ENCODE measurements around the gene IFT22. TPM values are rescaled to one million over a fixed set of nuclear protein-coding genes. Genes with fewer than 3 reads are reported as not detected.

The IFT22 gene
- total RNA-seq, 1 experiment from 2014 or later: 21.3 TPM

GRCh38 chr7:101363734-101364374, 42.2 kb upstream of the IFT22 start:
- no peak overlapping the region for H3K27ac ChIP-seq (ENCODE audit: insufficient read length, low read depth, low read length)

More at GRCh38 chr7:101363734-101364374, 42.2 kb upstream of the IFT22 start:
- Histone ChIP-seq H3K79me2 (ENCODE audit: insufficient read depth, low read length) (peaks cover 7% of the 10 kb centered on the region; the same call in 1 of the 2 replicates), H4K8ac (replicated peaks; ENCODE audit: insufficient read length, low read depth, low read length) (no peak overlapping the region), H2BK5ac (ENCODE audit: insufficient read length, low read length) (no peak overlapping the region), H3K9ac (ENCODE audit: extremely low read depth, insufficient read length, low read length) (peak overlapping the region; percentile 83), H3K56ac (ENCODE audit: insufficient read length, low read depth, low read length) (no peak overlapping the region), H3K27me3 (ENCODE audit: insufficient read depth, low read length) (no peaks in the 10 kb centered on the region), H3T11ph (ENCODE audit: low read length) (no peak overlapping the region), H3K23ac (ENCODE audit: insufficient read length, low read depth, low read length) (no peak overlapping the region), H2BK20ac (ENCODE audit: low read depth, low read length, poor library complexity, severe bottlenecking) (no peak overlapping the region), H2AFZ (ENCODE audit: low read length) (no peak overlapping the region), H3K4me2 (ENCODE audit: insufficient read depth, insufficient read length, low read length) (peak overlapping the region; percentile 61), H2AK5ac (ENCODE audit: insufficient read length, low read length) (no peak overlapping the region), H3K18ac (ENCODE audit: insufficient read length, low read depth, low read length) (peak overlapping the region; percentile 100), H4K91ac (ENCODE audit: insufficient read length, low read depth, low read length) (no peak overlapping the region), H3K23me2 (ENCODE audit: insufficient read length, low read depth, low read length, poor library complexity, severe bottlenecking) (peaks cover 5% of the 10 kb centered on the region), H3K79me1 (ENCODE audit: insufficient read depth, low read depth, low read length, poor library complexity, severe bottlenecking) (peaks cover 6% of the 10 kb centered on the region), H3K14ac (ENCODE audit: insufficient read depth, low read length) (peak overlapping the region; percentile 100), H2BK12ac (ENCODE audit: insufficient read length, low read depth, low read length) (no peak overlapping the region), H3K9me3 (ENCODE audit: control insufficient read depth, low read depth, low read length) (no peaks in the 10 kb centered on the region), H4K20me1 (ENCODE audit: control insufficient read depth, insufficient read depth, insufficient read length) (no peaks in the 10 kb centered on the region), H4K5ac (ENCODE audit: insufficient read length, low read depth, low read length) (no peak overlapping the region), H2BK15ac (ENCODE audit: low read depth, low read length) (no peak overlapping the region), H3K4ac (ENCODE audit: low read depth, low read length) (peak overlapping the region; percentile 32; the same call in 1 of the 2 replicates), H3K4me1 (ENCODE audit: insufficient read depth, low read length) (no peaks in the 10 kb centered on the region), H2BK120ac (ENCODE audit: low read depth, low read length, poor library complexity, severe bottlenecking) (no peak overlapping the region)
- DNase-seq: peak; percentile 76
- Mint-ChIP-seq H3K36me3 (ENCODE audit: insufficient read depth in 1 of 3, low read depth in 3 of 3) (peaks cover 10 to 33% (median 31%) of the 10 kb centered on the region in 3 experiments), H3K27ac (no peak overlapping the region), H3K4me3 (peak overlapping the region; percentile 81 to 94), H3K27me3 (ENCODE audit: low read depth) (peaks cover 7% of the 10 kb centered on the region), H3K4me1 (peaks cover 14 to 23% of the 10 kb centered on the region in 2 experiments), H3K9me3 (peaks cover 0 to 5% of the 10 kb centered on the region in 2 experiments; a peak in 4 of 5 replicates)
- no CpG with 5 or more reads among the region's 52 CpGs for WGBS (ENCODE audit: extremely low coverage, insufficient read length, low lambda C conversion rate)
- TF ChIP-seq CTCF (conservative IDR thresholded peaks at IDR 0.05): peak; percentile 99

Measured in H9 (cell line).